Loucy (cell line): ENCODE measurements around the gene PARK7.

Experiments used
- H2AFZ ChIP-seq: fragments of 200-600 bp; sonication (generic); 2 replicates; pipeline ENCODE4 v1.6.0; 2016; ENCODE audit warnings: antibody characterized with exemption, mild to moderate bottlenecking, low read length, moderate library complexity
- H3F3A ChIP-seq: fragments of 200-600 bp; 2 replicates; pipeline ENCODE4 v1.6.0; 2016; ENCODE audit warnings: antibody characterized with exemption, low read depth, mild to moderate bottlenecking
- H3K27me3 ChIP-seq: fragments of 200-600 bp; sonication (generic); 2 replicates; pipeline ENCODE4 v1.6.1; 2014; ENCODE audit warnings: low read length, mild to moderate bottlenecking; ENCODE audit not compliant: insufficient read depth, poor library complexity, severe bottlenecking
- H3K36me3 ChIP-seq: fragments of 200-600 bp; sonication (generic); 2 replicates; pipeline ENCODE4 v1.6.1; 2016; ENCODE audit warnings: low read length; ENCODE audit not compliant: insufficient read depth
- H3K4me1 ChIP-seq: fragments of 200-600 bp; sonication (generic); 2 replicates; pipeline ENCODE4 v1.5.1; 2014; ENCODE audit warnings: low read length, mild to moderate bottlenecking; ENCODE audit not compliant: insufficient read depth, poor library complexity, severe bottlenecking
- H3K4me2 ChIP-seq: fragments of 200-600 bp; sonication (generic); 2 replicates; pipeline ENCODE4 v1.6.0; 2014; ENCODE audit warnings: antibody characterized with exemption, low read length, low read depth, mild to moderate bottlenecking; ENCODE audit not compliant: poor library complexity, severe bottlenecking
- H3K4me3 ChIP-seq: fragments of 200-600 bp; sonication (generic); 2 replicates; pipeline ENCODE4 v1.5.1; 2014; ENCODE audit warnings: low read length, mild to moderate bottlenecking, mixed read lengths; ENCODE audit not compliant: poor library complexity, severe bottlenecking
- H3K79me2 ChIP-seq: fragments of 200-600 bp; sonication (generic); 2 replicates; pipeline ENCODE4 v1.6.1; 2014; ENCODE audit warnings: low read length; ENCODE audit not compliant: insufficient read depth
- H3K9ac ChIP-seq: fragments of 200-600 bp; sonication (generic); 2 replicates; pipeline ENCODE4 v1.6.0; 2014; ENCODE audit warnings: mild to moderate bottlenecking, low read depth, low read length, moderate library complexity; ENCODE audit not compliant: poor library complexity, severe bottlenecking
- H3K9me2 ChIP-seq: fragments of 200-600 bp; sonication (generic); replicated peaks from 2 replicates; pipeline ENCODE4 v1.6.1; 2016; ENCODE audit warnings: low read depth, low read length, mixed read lengths
- H3K9me3 ChIP-seq: fragments of 200-600 bp; sonication (generic); 2 replicates; pipeline ENCODE4 v1.6.1; 2014; ENCODE audit warnings: mild to moderate bottlenecking, antibody characterized with exemption, low read length, low read depth; ENCODE audit not compliant: insufficient read depth
- H4K20me1 ChIP-seq: fragments of 200-600 bp; sonication (generic); 2 replicates; pipeline ENCODE4 v1.6.0; 2014; ENCODE audit warnings: antibody characterized with exemption, low read length, mild to moderate bottlenecking; ENCODE audit not compliant: insufficient read depth, poor library complexity, severe bottlenecking
- EZH2phosphoT487 ChIP-seq: fragments of 200-600 bp; IDR thresholded peaks from 2 replicates; pipeline ENCODE4 v1.6.1; 2018; ENCODE audit warnings: antibody characterized with exemption, mild to moderate bottlenecking, moderate library complexity, borderline replicate concordance
- TF ChIP-seq, protein P1 (sequence below): fragments of 200-600 bp; sonication (generic); conservative IDR thresholded peaks from 2 replicates; pipeline ENCODE4 v1.5.1; 2014; ENCODE audit warnings: mild to moderate bottlenecking, antibody characterized with exemption, low read length

PARK7 gene

DNA sequence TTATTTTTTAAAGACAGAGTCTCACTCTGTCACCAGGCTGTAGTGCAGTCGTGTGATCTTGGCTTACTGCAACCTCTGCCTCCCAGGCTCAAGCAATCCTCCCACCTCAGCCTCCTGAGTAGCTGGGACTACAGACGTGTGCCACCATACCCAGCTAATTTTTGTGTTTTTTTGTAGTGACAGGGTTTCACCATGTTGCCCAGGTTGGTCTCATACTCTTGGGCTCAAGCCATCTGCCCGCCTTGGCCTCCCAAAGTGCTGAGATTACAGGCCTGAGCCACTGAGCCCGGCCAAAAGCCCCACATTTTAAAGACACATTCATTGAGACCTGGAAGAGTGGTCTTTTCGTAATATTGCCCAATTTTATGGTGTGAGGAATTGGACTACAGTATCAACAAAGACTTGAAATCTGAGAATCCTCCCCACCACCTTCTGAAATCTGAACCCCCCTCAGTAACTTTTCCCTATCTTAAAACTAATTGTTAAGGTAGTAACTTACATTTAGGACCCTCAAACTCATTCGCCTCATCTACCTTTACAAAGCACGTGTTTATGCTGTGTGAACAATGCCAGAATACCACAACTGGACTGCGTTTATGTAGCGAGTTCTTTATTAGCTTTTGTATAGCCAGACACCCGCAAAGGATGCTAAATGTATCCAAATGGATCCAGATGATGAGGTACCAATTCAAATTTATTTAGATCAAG is 61.9 kb downstream of the PARK7 start:
- H3K79me2 ChIP-seq = no peaks in the 10 kb centered on the region
- H3K9ac ChIP-seq = no peak overlapping the region
- H3K4me2 ChIP-seq = no peak overlapping the region
- no peaks in the 10 kb centered on the region for H3K36me3 ChIP-seq
- no peaks in the 10 kb centered on the region for H3K9me2 ChIP-seq
- no peaks in the 10 kb centered on the region for H3K27me3 ChIP-seq
- H4K20me1 ChIP-seq = no peaks in the 10 kb centered on the region
- H3K9me3 ChIP-seq = no peaks in the 10 kb centered on the region
- no peaks in the 10 kb centered on the region for H3K4me1 ChIP-seq
- TF ChIP-seq, protein P1, sequence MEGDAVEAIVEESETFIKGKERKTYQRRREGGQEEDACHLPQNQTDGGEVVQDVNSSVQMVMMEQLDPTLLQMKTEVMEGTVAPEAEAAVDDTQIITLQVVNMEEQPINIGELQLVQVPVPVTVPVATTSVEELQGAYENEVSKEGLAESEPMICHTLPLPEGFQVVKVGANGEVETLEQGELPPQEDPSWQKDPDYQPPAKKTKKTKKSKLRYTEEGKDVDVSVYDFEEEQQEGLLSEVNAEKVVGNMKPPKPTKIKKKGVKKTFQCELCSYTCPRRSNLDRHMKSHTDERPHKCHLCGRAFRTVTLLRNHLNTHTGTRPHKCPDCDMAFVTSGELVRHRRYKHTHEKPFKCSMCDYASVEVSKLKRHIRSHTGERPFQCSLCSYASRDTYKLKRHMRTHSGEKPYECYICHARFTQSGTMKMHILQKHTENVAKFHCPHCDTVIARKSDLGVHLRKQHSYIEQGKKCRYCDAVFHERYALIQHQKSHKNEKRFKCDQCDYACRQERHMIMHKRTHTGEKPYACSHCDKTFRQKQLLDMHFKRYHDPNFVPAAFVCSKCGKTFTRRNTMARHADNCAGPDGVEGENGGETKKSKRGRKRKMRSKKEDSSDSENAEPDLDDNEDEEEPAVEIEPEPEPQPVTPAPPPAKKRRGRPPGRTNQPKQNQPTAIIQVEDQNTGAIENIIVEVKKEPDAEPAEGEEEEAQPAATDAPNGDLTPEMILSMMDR = no peak
- TF ChIP-seq EZH2phosphoT487 = no peak
- H3K4me3 ChIP-seq = no peak overlapping the region
- H2AFZ ChIP-seq = no peak overlapping the region
- H3F3A ChIP-seq = no peaks in the 10 kb centered on the region

DNA sequence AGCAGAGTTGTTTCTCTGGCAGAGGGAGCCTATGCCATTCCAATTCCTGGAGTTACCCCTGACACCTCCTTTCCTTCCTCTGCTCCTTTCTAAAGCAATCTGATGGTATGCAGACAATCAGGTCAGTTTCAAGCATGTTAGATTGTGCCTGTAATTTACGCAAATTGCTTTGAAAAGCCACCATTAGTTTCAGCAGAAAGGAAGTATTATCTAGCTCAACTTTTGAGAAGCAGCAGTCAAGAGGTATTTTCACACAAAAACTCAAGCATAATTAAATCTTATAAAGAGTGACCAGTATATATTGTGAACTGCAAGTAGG is 62.4 kb downstream of the PARK7 start:
- no peaks in the 10 kb centered on the region for H3K27me3 ChIP-seq
- no peaks in the 10 kb centered on the region for H3K9me2 ChIP-seq
- H3K36me3 ChIP-seq = no peaks in the 10 kb centered on the region
- no peaks in the 10 kb centered on the region for H3F3A ChIP-seq
- H3K4me1 ChIP-seq = no peaks in the 10 kb centered on the region
- H4K20me1 ChIP-seq = no peaks in the 10 kb centered on the region
- TF ChIP-seq, protein P1 = no peak
- no peak for TF ChIP-seq EZH2phosphoT487
- H3K9me3 ChIP-seq = no peaks in the 10 kb centered on the region
- H3K4me3 ChIP-seq = no peak overlapping the region
- no peak overlapping the region for H2AFZ ChIP-seq
- no peaks in the 10 kb centered on the region for H3K79me2 ChIP-seq
- no peak overlapping the region for H3K9ac ChIP-seq
- no peak overlapping the region for H3K4me2 ChIP-seq

DNA sequence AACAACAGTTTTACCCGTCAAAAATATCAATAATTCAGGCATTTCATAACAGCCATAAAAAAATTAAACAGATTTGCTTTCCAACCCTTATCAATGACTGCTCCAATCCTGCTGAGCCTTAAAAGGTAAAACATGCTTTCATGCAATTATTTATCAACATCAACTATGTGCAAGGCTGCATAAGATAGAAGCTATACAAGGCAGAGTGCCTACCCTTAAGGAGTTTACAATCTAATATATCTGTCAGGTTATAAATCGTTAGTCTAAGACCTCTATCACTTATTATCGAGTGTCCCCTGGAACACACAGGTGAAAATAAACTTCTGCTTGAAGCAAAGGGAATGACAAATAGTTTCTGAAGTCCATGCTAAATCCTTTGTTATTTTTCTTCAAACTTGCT is 62.8 kb downstream of the PARK7 start:
- no peak overlapping the region for H3K9ac ChIP-seq
- no peaks in the 10 kb centered on the region for H3K27me3 ChIP-seq
- no peak overlapping the region for H2AFZ ChIP-seq
- H3K9me3 ChIP-seq = no peaks in the 10 kb centered on the region
- no peaks in the 10 kb centered on the region for H3K9me2 ChIP-seq
- no peaks in the 10 kb centered on the region for H3K4me1 ChIP-seq
- H3F3A ChIP-seq = no peaks in the 10 kb centered on the region
- no peak overlapping the region for H3K4me2 ChIP-seq
- TF ChIP-seq, protein P1 = no peak
- TF ChIP-seq EZH2phosphoT487 = no peak
- no peaks in the 10 kb centered on the region for H3K79me2 ChIP-seq
- H3K4me3 ChIP-seq = no peak overlapping the region
- no peaks in the 10 kb centered on the region for H3K36me3 ChIP-seq
- H4K20me1 ChIP-seq = no peaks in the 10 kb centered on the region
